ENCODE results near the gene NLN. TPM values are rescaled to one million over a fixed set of nuclear protein-coding genes. Genes with fewer than 3 reads are reported as not detected.
"Not testable (repeated sequence)": the region's sequence is repeated elsewhere in the genome, so short reads cannot be mapped to it uniquely, and the experiment has no call there.

Gene NLN
- polyA plus RNA-seq, 1 donor = 41.7 TPM

- DNase-seq = no peak
These were observed 47.5 kb downstream of the NLN start for GRCh38 chr5:65769539-65769938.

GRCh38 chr5:65771266-65771665 lies 49.3 kb downstream of the NLN start:
- DNase-seq = no peak

- not testable (repeated sequence) for DNase-seq
These were observed 51.0 kb downstream of the NLN start for GRCh38 chr5:65772963-65773362.

GRCh38 chr5:65774346-65774745 lies 52.3 kb downstream of the NLN start:
- no peak for DNase-seq

- DNase-seq = no peak
These were observed 53.5 kb downstream of the NLN start for GRCh38 chr5:65775476-65775875.

- no peak for DNase-seq
These were observed 54.6 kb downstream of the NLN start for GRCh38 chr5:65776441-65777141.

- no peak for DNase-seq
These were observed 56.1 kb downstream of the NLN start for GRCh38 chr5:65778126-65778525.

GRCh38 chr5:65779643-65780042 lies 57.6 kb downstream of the NLN start:
- no peak for DNase-seq

GRCh38 chr5:65788296-65788695 lies 66.3 kb downstream of the NLN start:
- not testable (repeated sequence) for DNase-seq

GRCh38 chr5:65790371-65791163 lies 68.6 kb downstream of the NLN start:
- DNase-seq = no peak

GRCh38 chr5:65791712-65792673 lies 70.0 kb downstream of the NLN start:
- DNase-seq = no peak

GRCh38 chr5:65796269-65796668 lies 74.3 kb downstream of the NLN start:
- DNase-seq = no peak

GRCh38 chr5:65796751-65797316 lies 74.8 kb downstream of the NLN start:
- no peak for DNase-seq

GRCh38 chr5:65797481-65797880 lies 75.5 kb downstream of the NLN start:
- no peak for DNase-seq

- DNase-seq = no peak
These were observed 77.9 kb downstream of the NLN start for GRCh38 chr5:65799857-65800256.

GRCh38 chr5:65800775-65801174 lies 78.8 kb downstream of the NLN start:
- no peak for DNase-seq

- DNase-seq = no peak
These were observed 79.4 kb downstream of the NLN start for GRCh38 chr5:65801352-65801783.

GRCh38 chr5:65802080-65802479 lies 80.1 kb downstream of the NLN start:
- DNase-seq = no peak

GRCh38 chr5:65802820-65803219 lies 80.8 kb downstream of the NLN start:
- no peak for DNase-seq

GRCh38 chr5:65803699-65804391 lies 81.8 kb downstream of the NLN start:
- DNase-seq = no peak

GRCh38 chr5:65805089-65805488 lies 83.1 kb downstream of the NLN start:
- DNase-seq = no peak

Data from left kidney (tissue), 2 donors.